HG02763 (cell line): ENCODE results near the gene IKZF2.

Experiments
- ATAC-seq: cut with Tn5 transposase; IDR thresholded peaks from one replicate; pipeline ENCODE4 v1.9.1; 2021; ENCODE audit warnings: mild to moderate bottlenecking, moderate library complexity; ENCODE audit not compliant: unreplicated experiment

IKZF2 gene

GRCh38 chr2:212962691-212963090 lies 188.7 kb downstream of the IKZF2 start:
- no peak for ATAC-seq

DNA sequence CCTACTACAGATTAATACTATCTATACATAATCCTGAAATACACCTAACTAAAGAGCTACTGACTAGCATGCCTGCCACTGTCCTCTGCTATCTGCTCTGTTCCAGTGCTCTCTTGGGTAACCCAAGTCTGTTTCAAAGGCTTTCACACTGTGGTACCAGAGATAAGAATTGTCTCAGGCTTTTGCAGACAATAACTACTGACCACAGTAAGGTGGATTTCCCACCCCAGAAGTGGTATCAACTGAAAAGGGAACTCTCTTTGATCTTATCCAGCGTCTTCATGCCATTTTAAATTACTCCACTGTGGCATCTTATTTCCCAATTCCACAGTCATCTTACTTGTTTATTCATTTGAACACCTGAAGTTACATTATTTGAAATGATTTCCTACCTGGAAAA lies 190.2 kb downstream of the IKZF2 start:
- ATAC-seq: no peak

- no peak for ATAC-seq
Measured at GRCh38 chr2:212960336-212960735, 191.1 kb downstream of the IKZF2 start.

GRCh38 chr2:212959471-212960117 lies 191.8 kb downstream of the IKZF2 start:
- no peak for ATAC-seq

GRCh38 chr2:212958757-212959295 lies 192.6 kb downstream of the IKZF2 start:
- ATAC-seq: no peak

- ATAC-seq: no peak
Measured at GRCh38 chr2:212958133-212958532, 193.3 kb downstream of the IKZF2 start.

GRCh38 chr2:212957624-212958023 lies 193.8 kb downstream of the IKZF2 start:
- no peak for ATAC-seq

GRCh38 chr2:212956665-212957607 lies 194.5 kb downstream of the IKZF2 start:
- no peak for ATAC-seq

- ATAC-seq: peak; percentile 84
Measured at GRCh38 chr2:212953170-212953920, 198.1 kb downstream of the IKZF2 start.

DNA sequence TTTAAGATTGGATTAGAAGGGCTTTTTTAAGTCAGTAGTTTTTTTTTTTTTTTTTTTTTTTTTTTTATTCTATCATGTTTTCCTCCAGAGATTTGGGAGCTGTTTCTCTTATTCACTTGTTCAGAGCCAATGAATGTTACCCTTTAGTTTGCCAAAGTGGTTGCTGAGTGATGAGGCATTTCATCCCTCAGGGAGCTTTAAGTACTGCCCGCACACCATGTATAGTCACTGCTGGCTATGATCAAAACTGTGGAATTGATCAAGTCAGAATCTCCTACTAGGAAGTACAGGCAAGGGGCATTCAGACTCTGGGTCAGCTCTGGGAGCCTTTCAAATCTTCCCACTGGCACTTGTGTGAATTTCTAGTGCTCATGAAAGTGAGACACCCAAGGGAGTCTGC lies 201.6 kb downstream of the IKZF2 start:
- no peak for ATAC-seq
